IMR-90 (cell line): ENCODE measurements around the gene ZNF888. TPM values are rescaled to one million over a fixed set of nuclear protein-coding genes. Genes with fewer than 3 reads are reported as not detected.
"Not testable (repeated sequence)": the region's sequence is repeated elsewhere in the genome, so short reads cannot be mapped to it uniquely, and the experiment has no call there.

Source experiments
- ATAC-seq: fragments of 200-7000 bp; cut with Tn5 transposase; 2 replicates; pipeline ENCODE4 v1.9.1; 2020; ENCODE audit warnings: low read depth, mild to moderate bottlenecking, moderate library complexity
- BruUV-seq: library from RNA; stranded (reverse); fragments of 400-500 nt; replicated peaks from 2 replicates; lab custom pipeline; 2021; lab: Mats Ljungman, UMichigan
- CTCF ChIA-PET: fragments of 300-600 bp; formaldehyde crosslinking; extraction: SDS; loops from one replicate; lab custom pipeline; 2021; ENCODE audit warnings: antibody characterized with exemption; lab: Yijun Ruan, JAX
- POLR2A ChIA-PET: fragments of 300-600 bp; sonication (Branson Sonifier 250); formaldehyde crosslinking; loops from one replicate; lab custom pipeline; 2022; ENCODE audit warnings: antibody characterized with exemption; ENCODE audit not compliant: unreplicated experiment; lab: Charles Lee
- DNase-seq: peaks from one replicate; pipeline ENCODE4 v3.0.0; 2013
- H2AFZ ChIP-seq: replicated peaks from 2 replicates; pipeline ENCODE3; 2013; ENCODE audit warnings: low read length, mild to moderate bottlenecking; ENCODE audit not compliant: poor library complexity
- H2AK5ac ChIP-seq: 2 replicates; pipeline ENCODE4 v1.6.1; 2013; ENCODE audit warnings: low read depth, low read length, inconsistent platforms
- H2AK9ac ChIP-seq: replicated peaks from 2 replicates; pipeline ENCODE3; 2013; ENCODE audit warnings: mild to moderate bottlenecking, low read depth, low read length, moderate library complexity; ENCODE audit not compliant: poor library complexity
- H2BK120ac ChIP-seq: 2 replicates; pipeline ENCODE4 v1.6.1; 2013; ENCODE audit warnings: low read depth, low read length, inconsistent platforms
- H2BK15ac ChIP-seq: 3 replicates; pipeline ENCODE4 v1.6.1; 2013; ENCODE audit warnings: low read depth, low read length, inconsistent platforms
- H2BK20ac ChIP-seq: 2 replicates; pipeline ENCODE4 v1.6.1; 2013; ENCODE audit warnings: low read depth, mild to moderate bottlenecking, inconsistent platforms, low read length, moderate library complexity
- H2BK5ac ChIP-seq: 2 replicates; pipeline ENCODE4 v1.6.1; 2013; ENCODE audit warnings: mild to moderate bottlenecking, low read depth, low read length, inconsistent platforms; ENCODE audit not compliant: poor library complexity, severe bottlenecking
- H3K14ac ChIP-seq: replicated peaks from 2 replicates; pipeline ENCODE4 v1.6.1; 2013; ENCODE audit warnings: low read depth, low read length, inconsistent platforms
- H3K18ac ChIP-seq: 2 replicates; pipeline ENCODE4 v1.6.1; 2013; ENCODE audit warnings: low read depth, low read length, control low read depth
- H3K23ac ChIP-seq: 2 replicates; pipeline ENCODE4 v1.6.1; 2013; ENCODE audit warnings: low read depth, low read length, inconsistent platforms
- H3K27ac ChIP-seq: 2 replicates; pipeline ENCODE4 v1.5.1; 2013; ENCODE audit warnings: mild to moderate bottlenecking, control low read depth, low read length; ENCODE audit not compliant: insufficient read depth
- H3K27me3 ChIP-seq: 2 replicates; pipeline ENCODE4 v1.6.1; 2013; ENCODE audit warnings: low read length; ENCODE audit not compliant: control insufficient read depth, insufficient read depth
- H3K36me3 ChIP-seq: 2 replicates; pipeline ENCODE4 v1.6.1; 2013; ENCODE audit warnings: low read length, mixed read lengths; ENCODE audit not compliant: control insufficient read depth, insufficient read depth
- H3K4ac ChIP-seq: 2 replicates; pipeline ENCODE4 v1.6.1; 2013; ENCODE audit warnings: low read depth, low read length, inconsistent platforms
- H3K4me1 ChIP-seq: 2 replicates; pipeline ENCODE4 v1.6.1; 2013; ENCODE audit warnings: low read length, mixed read lengths; ENCODE audit not compliant: control insufficient read depth, insufficient read depth
- H3K4me2 ChIP-seq: 2 replicates; pipeline ENCODE4 v1.6.1; 2013; ENCODE audit warnings: low read depth, mild to moderate bottlenecking, control low read depth, low read length, moderate library complexity
- H3K4me3 ChIP-seq: 2 replicates; pipeline ENCODE4 v1.5.1; 2013; ENCODE audit warnings: low read depth, mild to moderate bottlenecking, control low read depth, low read length, moderate library complexity; ENCODE audit not compliant: insufficient read depth
- H3K56ac ChIP-seq: 2 replicates; pipeline ENCODE4 v1.6.1; 2013; ENCODE audit warnings: low read length, inconsistent platforms; ENCODE audit not compliant: insufficient read depth; ENCODE audit errors: extremely low read depth
- H3K79me1 ChIP-seq, 2 experiments: 2 replicates each; pipeline ENCODE4 v1.6.1; 2013; ENCODE audit warnings: low read length in 2 of 2, inconsistent platforms in 1 of 2, low read depth in 1 of 2
- H3K9ac ChIP-seq: 2 replicates; pipeline ENCODE4 v1.6.1; 2013; ENCODE audit warnings: low read depth, low read length, control low read depth
- H3K9me1 ChIP-seq: 2 replicates; pipeline ENCODE4 v1.6.1; 2013; ENCODE audit warnings: low read length, inconsistent platforms; ENCODE audit not compliant: insufficient read depth
- H3K9me3 ChIP-seq: 2 replicates; pipeline ENCODE4 v1.6.1; 2013; ENCODE audit warnings: low read length; ENCODE audit not compliant: control insufficient read depth, insufficient read depth
- H4K20me1 ChIP-seq: 2 replicates; pipeline ENCODE4 v1.6.1; 2013; ENCODE audit warnings: low read length, inconsistent platforms; ENCODE audit not compliant: insufficient read depth
- H4K5ac ChIP-seq: 2 replicates; pipeline ENCODE4 v1.6.1; 2013; ENCODE audit warnings: mild to moderate bottlenecking, low read depth, low read length, control low read depth
- H4K8ac ChIP-seq, 2 experiments: 2 replicates each; pipeline ENCODE4 v1.6.1; 2013; ENCODE audit warnings: low read depth in 2 of 2, low read length in 2 of 2, control low read depth in 1 of 2, inconsistent platforms in 1 of 2
- H4K91ac ChIP-seq: 2 replicates; pipeline ENCODE4 v1.6.1; 2013; ENCODE audit warnings: low read depth, low read length, inconsistent platforms; ENCODE audit not compliant: insufficient read depth
- MAZ ChIP-seq: IDR thresholded peaks from 2 replicates; pipeline ENCODE4 v1.6.1; 2012; ENCODE audit warnings: low read depth, mild to moderate bottlenecking, low read length, improper control_type of control experiment, moderate library complexity, borderline replicate concordance
- MXI1 ChIP-seq: IDR thresholded peaks from 2 replicates; pipeline ENCODE4 v1.6.1; 2012; ENCODE audit warnings: low read depth, mild to moderate bottlenecking, low read length, moderate library complexity, borderline replicate concordance
- WGBS, 2 experiments: methylation state at CpG; one replicate each; pipeline versions ENCODE4 v1.1.5 to v1.1.7; 2013; ENCODE audit warnings: missing lambda C conversion rate in 2 of 2; ENCODE audit not compliant: insufficient read length in 1 of 2; ENCODE audit errors: extremely low coverage in 2 of 2; 5-methylcytosine and 5-hydroxymethylcytosine counted together
- dilution Hi-C: fragments of 300-500 bp; cut with HindIII; formaldehyde crosslinking; loops from one replicate; pipeline ENCODE4 v1.14.3; 2018; ENCODE audit warnings: low sequenced_read_pairs; ENCODE audit not compliant: unreplicated experiment
- in situ Hi-C: fragments of 300-500 bp; cut with MboI; formaldehyde crosslinking; loops from 3 replicates; pipeline ENCODE4 v1.14.3; 2019; ENCODE audit warnings: low sequenced_read_pairs, inconsistent platforms, mixed read lengths
- intact Hi-C: fragments of 100-400 bp; cut with micrococcal nuclease; formaldehyde crosslinking; loops from 2 replicates; pipeline ENCODE4 v1.10.0; 2022
- polyA plus RNA-seq, 3 experiments: library from polyadenylated mRNA; depleted of rRNA; stranded (reverse); fragments of >200 nt; gene quantifications; 2 replicates each; pipeline ENCODE4 v1.2.3, GENCODE V29; 2012; ENCODE audit warnings: low replicate concordance in 1 of 3
- total RNA-seq: library from RNA; depleted of rRNA; stranded (reverse); fragments of >200 nt; gene quantifications from 2 replicates; pipeline ENCODE4 v1.2.3, GENCODE V29; 2012

The ZNF888 gene
- total and polyA plus RNA-seq, 2 of the 4 experiments (the other 2 are of a cell fraction), result 0.82 to 6.1 TPM

GRCh38 chr19:52857378-52858191 lies 65.6 kb downstream of the ZNF888 start, which contains the start of gene ZNF468:
ZNF468 (minus strand) TSS chr19:52857619; CDS start chr19:52854272, 3,347 bp downstream.
- H2BK120ac ChIP-seq, result peak within 1 kb of the TSS; percentile 11; the same call in 1 of the 2 replicates
- peak; percentile 44 for DNase-seq
- not testable (repeated sequence) for BruUV-seq

GRCh38 chr19:52856540-52857377 lies 66.5 kb downstream of the ZNF888 start:
- ATAC-seq, result peak; percentile 29
- POLR2A ChIA-PET, H3K9me3 ChIP-seq, H3K9me1 ChIP-seq, CTCF ChIA-PET, H3K27me3 ChIP-seq, H2BK20ac ChIP-seq, H2BK5ac ChIP-seq, H3K18ac ChIP-seq, dilution Hi-C loops, H2BK15ac ChIP-seq, H3K4me1 ChIP-seq, in situ Hi-C loops, H2AK5ac ChIP-seq, H4K20me1 ChIP-seq: not testable (repeated sequence)
- Histone ChIP-seq H3K27ac (peak overlapping the region; percentile 50), H4K5ac (peak overlapping the region; percentile 55; the same call in 1 of the 2 replicates), H3K9ac (peak overlapping the region; percentile 82), H2AK9ac (peak overlapping the region; percentile 24), H3K23ac (0 out of 2 replicates have a peak overlapping the region, but pooled peaks have one; percentile 38), H3K4ac (peak overlapping the region; percentile 24; the same call in 1 of the 2 replicates), H2BK120ac (0 out of 2 replicates have a peak overlapping the region, but pooled peaks have one; percentile 8), H2AFZ (peak overlapping the region; percentile 85), H3K36me3 (peaks cover 17% of the 10 kb centered on the region), H3K4me2 (peak overlapping the region; percentile 68), H4K8ac (peak overlapping the region; percentile 83 to 96), H4K91ac (peak overlapping the region; percentile 47; the same call in 1 of the 2 replicates), H3K56ac (peak overlapping the region; percentile 59), H3K14ac (peak overlapping the region; percentile 66; the same call in 1 of the 2 replicates), H3K4me3 (peak overlapping the region; percentile 80), H3K79me1 (peaks cover 17 to 18% of the 10 kb centered on the region in 2 experiments)
- BruUV-seq, result TSS peak; percentile 25
- DNase-seq, result peak; percentile 15
- WGBS, 2 experiments, result 0% methylated on average over 6 of the region's 31 CpGs; no CpG with 5 or more reads in 1 of the 2 experiments
- intact Hi-C loops, result loop anchor here (1.0 kb wide), 1 partner anchor 106 kb away; the partner anchor contains the start of gene ZNF816

More at GRCh38 chr19:52857378-52858191, 65.6 kb downstream of the ZNF888 start, which contains the start of gene ZNF468:
- Histone ChIP-seq H3K14ac (peak within 1 kb of the TSS; percentile 66; the same call in 1 of the 2 replicates), H3K79me1 (peaks cover 17 to 18% of the 10 kb centered on the region in 2 experiments), H3K4me3 (peak within 1 kb of the TSS; percentile 80), H2BK15ac (0 out of 3 replicates have a peak within 1 kb of the TSS, but pooled peaks have one; percentile 8), H2AFZ (peak within 1 kb of the TSS; percentile 85), H3K23ac (0 out of 2 replicates have a peak within 1 kb of the TSS, but pooled peaks have one; percentile 38), H4K91ac (peak within 1 kb of the TSS; percentile 47; the same call in 1 of the 2 replicates), H2BK5ac (peak within 1 kb of the TSS; percentile 37), H3K36me3 (peaks cover 10% of the 10 kb centered on the region), H3K9ac (peak within 1 kb of the TSS; percentile 82), H4K5ac (peak within 1 kb of the TSS; percentile 55; the same call in 1 of the 2 replicates), H4K8ac (peak within 1 kb of the TSS; percentile 83 to 96), H3K4ac (peak within 1 kb of the TSS; percentile 24; the same call in 1 of the 2 replicates), H3K4me2 (peak within 1 kb of the TSS; percentile 68), H2BK20ac (peak within 1 kb of the TSS; percentile 8; the same call in 1 of the 2 replicates), H2AK9ac (peak within 1 kb of the TSS; percentile 24), H3K18ac (peak within 1 kb of the TSS; percentile 4; the same call in 1 of the 2 replicates), H3K27ac (peak within 1 kb of the TSS; percentile 50), H3K56ac (peak within 1 kb of the TSS; percentile 59)
- TF ChIP-seq MXI1 (peak; percentile 51; the same call in 1 of the 2 replicates), MAZ (0 out of 2 replicates have a peak, but pooled peaks have one; percentile 9)
- CTCF ChIA-PET, H4K20me1 ChIP-seq, in situ Hi-C loops, dilution Hi-C loops, H3K9me1 ChIP-seq, H2AK5ac ChIP-seq, H3K27me3 ChIP-seq, POLR2A ChIA-PET, H3K9me3 ChIP-seq, H3K4me1 ChIP-seq: not testable (repeated sequence)
- intact Hi-C loops, result loop anchor here (1.0 to 2.0 kb wide), 2 partner anchors 85 to 105 kb away; partner anchors contain the start of gene ZNF816
- whole genome bisulfite sequencing, 2 experiments, result 6% methylated on average over 6 of the region's 43 CpGs; no CpG with 5 or more reads in 1 of the 2 experiments
- ATAC-seq, result peak; percentile 98
